HG02938 (cell line): ENCODE data around the gene C2CD4C.
"Not testable (repeated sequence)": the region's sequence is repeated elsewhere in the genome, so short reads cannot be mapped to it uniquely, and the experiment has no call there.

Source experiments
- ATAC-seq: cut with Tn5 transposase; IDR thresholded peaks from one replicate; pipeline ENCODE4 v1.9.1; 2021; ENCODE audit warnings: mild to moderate bottlenecking, moderate library complexity; ENCODE audit not compliant: unreplicated experiment

Gene C2CD4C

DNA sequence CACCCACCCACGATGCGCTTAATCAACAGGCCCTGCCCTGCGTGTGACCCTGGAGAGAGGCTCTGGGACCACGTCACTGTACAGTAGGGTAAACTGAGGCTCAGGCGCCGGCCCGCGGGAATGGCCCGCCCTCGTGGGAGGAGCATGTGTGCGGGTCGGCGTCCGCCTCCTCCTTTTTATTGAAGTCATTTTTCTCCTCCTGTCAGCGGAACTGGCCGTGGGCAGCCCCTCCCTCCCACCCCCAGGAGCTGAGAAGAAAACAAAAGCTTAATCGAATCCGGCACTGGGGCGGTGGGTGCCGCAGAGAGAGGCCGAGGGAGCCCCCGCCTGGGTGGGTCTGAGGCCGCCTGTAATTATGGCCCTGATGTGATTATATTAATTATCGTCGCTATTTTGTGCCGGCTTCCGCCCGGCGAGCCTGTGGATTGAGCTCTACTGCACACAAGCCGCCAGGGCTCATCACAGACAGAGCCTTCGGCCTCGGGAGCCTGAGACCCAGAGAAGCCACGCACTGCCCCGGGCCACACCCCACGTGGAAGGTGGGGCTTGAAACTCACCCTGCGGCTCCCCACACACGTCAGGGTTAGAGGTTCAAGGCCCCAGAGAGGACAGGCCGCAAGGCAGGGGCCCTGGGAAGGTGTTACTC lies 7.0 kb downstream of the C2CD4C start:
- ATAC-seq: no peak

DNA sequence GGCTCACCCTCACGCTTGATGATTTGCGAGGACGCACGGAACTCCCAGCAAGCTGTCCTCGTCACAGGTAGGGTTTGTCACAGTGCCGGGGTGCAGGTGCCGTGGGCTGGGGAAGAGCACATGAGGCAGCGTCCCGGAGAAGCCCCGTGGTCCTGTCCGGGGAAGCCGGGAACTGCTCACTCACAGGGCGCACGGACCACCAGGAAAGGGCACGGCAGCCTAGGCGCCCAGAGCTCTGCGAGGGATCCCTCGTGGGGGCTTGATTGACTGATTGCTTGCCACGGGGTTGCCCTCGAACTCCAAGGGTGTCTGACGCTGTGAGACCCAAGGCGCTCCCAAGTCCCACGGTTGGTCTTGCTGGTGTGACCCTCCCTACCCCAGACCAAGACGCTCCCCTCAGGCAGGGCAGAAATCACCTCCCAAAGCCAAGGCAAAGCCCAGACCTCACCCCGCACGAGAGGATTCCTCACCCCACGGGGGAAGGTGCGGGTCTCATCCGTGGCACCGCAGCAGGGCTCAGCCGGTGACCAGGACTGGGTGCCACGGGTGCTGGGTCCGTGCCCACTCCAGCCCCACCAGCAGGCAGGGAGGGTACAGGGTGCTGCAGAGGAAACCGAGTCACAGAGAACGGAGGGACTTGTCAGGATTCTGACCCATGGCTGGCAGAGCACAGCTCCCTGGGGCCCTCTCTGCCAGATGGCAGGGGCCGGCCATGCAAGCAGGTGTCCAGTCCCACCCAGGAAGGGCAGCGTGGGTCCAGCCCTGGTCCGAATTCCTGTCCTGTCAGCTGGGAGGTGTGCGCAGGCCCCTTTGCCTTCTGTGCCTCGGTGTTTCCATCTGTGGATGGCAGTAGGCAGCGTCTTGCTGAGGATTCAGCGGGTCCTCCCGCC lies 7.7 kb downstream of the C2CD4C start:
- ATAC-seq: no peak

DNA sequence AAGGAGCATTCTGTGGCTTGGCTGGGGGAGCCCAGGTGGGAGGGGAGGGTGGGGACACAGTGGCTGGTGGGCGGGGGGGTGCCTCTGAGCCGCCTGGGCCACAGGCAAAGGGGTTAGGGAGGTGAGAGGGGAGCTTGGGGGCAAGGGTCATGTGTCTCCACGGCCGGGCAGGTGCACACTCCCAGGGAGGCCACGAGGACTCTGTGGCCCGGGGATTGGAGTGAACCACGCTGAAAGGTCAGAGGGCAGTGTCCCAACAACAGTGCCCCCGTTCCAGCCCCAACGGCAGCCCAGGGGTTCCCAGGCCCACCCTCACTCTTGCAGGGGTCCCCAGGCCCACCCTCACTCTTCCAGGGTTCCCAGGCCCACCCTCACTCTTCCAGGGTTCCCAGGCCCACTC lies 9.6 kb downstream of the C2CD4C start:
- no peak for ATAC-seq

DNA sequence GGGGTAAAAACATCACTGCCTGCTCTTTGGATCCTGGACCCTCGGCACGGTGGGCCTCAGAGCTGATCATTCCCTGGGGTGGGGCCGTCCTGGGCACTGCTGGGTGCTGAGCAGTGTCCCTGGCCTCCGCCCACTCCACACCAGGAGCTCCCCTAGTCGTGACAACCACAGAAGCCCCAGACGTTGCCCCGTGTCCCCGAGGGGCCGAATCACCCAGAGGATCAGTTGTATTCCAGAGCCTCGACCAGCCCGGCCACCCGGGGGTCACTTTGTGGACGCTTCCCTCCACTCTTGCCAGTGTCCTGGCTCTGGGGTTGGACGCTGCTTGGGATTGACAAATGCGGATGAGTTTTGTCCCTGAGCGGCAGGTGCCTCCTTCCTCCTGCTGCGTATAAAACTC lies 10.2 kb downstream of the C2CD4C start:
- ATAC-seq: no peak

DNA sequence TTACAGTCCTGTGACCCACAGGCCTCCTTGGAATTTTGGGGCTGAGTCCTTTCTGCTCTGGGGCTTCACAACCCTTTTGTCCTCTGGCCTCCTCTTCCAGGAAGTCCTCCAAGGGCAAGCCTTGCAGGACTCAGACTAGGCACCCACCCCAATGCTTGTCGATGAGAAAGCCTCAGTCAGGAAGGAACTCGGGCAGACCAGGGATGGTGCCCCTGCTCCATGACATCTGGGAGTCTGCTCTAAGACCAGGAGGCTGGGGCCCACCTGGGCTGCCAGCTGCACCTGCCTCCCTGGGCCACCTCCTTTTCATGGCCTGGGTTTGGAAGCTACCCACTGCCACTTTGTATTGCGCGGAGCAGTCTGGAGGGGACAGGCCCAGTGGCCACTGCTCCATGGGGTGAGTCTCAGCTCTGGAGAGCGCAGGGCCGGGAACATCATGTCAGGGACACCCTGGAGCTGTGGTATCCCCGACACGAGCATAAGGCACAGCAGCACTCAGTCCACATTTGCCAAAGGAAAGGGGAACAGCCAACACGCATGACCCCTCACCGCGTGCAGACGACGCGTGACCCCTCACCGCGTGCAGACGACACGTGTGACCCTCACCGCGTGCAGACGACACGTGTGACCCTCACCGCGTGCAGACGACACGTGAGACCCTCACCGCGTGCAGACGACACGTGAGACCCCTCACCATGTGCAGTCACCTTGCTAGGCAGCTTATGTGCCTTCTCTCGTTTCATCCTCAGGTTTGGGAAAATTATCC lies 10.8 kb downstream of the C2CD4C start:
- no peak for ATAC-seq

DNA sequence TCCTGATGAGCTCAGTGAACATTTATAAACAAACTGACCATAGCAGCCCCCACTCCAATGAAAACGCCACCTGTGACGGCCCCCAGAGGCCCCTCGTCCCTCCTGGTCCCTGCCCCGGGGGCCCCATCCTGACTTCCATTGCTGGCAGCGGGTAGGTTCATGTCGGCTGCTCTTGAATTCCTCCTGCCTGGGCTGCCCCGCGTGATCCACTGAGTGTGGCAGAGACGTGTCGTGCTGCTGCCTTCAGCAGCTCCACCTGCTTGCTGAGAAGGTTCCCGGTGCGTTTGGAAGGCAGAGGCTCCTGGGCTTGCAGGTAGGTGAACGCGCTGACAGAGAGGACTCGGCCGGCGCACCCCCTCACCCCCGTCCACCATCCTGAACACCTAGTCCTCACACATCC lies 11.6 kb downstream of the C2CD4C start:
- ATAC-seq: no peak

DNA sequence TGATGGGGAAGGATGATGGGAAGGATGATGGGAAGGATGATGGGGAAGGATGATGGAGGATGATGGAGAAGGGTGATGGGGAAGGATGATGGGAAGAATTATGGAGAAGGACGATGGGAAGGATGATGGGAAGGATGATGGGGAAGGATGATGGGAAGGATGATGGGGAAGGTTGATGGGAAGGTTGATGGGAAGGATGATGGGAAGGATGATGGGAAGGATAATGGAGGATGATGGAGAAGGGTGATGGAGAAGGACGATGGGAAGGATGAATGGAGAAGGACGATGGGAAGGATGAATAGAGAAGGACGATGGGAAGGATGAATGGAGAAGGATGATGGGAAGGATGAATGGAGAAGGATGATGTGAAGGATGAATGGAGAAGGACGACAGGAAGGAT lies 13.5 kb downstream of the C2CD4C start:
- no peak for ATAC-seq

DNA sequence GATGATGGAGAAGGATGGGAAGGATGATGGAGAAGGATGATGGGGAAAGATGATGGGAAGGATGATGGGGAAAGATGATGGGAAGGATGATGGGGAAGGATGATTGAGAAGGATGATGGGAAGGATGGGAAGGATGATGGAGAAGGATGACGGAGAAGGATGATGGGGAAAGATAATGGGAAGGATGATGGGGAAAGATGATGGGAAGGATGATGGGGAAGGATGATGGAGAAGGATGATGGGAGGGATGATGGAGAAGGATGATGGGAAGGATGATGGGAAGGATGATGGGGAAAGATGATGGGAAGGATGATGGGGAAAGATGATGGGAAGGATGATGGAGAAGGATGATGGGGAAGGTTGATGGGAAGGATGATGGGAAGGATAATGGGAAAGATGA lies 14.1 kb downstream of the C2CD4C start:
- not testable (repeated sequence) for ATAC-seq

DNA sequence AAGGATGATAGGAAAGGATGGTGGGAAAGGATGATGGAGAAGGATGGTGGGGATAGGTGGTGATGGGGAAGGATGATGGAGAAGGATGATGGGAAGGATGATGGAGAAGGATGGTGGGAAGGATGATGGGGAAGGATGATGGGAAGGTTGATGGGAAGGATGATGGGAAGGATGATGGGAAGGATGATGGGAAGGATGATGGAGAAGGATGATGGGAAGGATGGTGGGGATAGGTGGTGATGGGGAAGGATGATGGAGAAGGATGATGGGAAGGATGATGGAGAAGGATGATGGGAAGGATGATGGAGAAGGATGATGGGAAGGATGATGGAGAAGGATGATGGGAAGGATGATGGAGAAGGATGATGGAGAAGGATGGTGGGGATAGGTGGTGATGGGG lies 15.4 kb downstream of the C2CD4C start:
- not testable (repeated sequence) for ATAC-seq

DNA sequence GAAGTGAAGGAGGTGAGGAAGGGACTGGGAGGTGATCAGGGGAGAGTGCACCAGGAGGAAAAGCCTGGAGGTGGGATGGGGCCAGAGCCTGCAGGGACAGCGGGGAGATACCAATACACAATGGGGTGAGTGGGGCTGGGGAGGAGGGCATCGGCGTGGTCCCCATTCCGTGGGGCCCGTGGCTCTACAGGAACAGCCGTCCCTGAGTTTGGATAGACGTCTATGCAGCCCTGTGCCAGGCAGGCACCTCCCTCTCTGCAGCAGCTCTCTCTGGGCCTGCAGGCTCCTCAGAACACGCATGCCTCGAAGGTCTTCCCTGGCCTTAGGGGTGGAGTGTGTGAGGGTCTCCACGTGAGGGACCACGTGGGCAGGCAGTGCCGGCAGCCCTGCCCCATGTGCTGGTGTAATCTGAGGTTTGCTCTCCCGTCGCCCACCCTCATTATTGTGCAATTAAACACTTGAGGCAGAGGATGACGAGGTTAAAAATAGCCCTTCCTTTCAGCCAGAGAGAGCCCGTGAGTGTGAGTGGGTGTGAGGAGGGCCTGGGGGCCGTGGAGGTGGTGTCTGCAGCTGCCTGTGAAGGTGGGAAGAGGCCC lies 16.5 kb downstream of the C2CD4C start:
- no peak for ATAC-seq

DNA sequence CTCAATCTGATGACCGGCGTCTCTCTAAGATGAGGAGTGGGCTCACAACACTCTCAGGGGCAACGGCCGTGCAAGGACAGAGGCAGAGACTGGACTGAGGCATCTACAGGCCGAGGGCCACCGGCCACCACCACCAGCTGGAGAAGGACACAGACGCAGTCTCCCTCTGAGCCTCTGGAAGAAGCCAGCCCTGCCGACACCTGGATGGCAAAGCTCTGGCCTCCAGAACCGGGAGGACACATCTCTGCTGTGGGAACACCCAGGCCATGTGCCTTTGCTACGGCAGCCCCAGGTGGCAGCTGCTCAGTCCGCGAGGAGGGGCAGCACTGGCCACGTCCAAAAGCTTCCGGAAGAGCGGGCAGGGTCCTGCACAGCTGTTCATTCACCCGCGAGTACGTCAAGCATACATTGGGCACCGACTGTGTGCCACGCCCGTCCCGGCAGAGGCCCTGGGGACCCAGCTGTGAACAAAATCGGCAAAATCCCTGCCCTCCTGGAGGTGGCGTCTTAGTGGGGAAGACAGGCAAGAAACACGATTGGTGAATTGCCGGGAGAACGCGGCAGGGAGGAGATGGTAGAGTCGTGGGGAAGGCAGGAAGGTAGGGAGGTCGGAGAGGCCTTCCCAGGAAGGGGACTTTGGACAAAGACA lies 17.1 kb downstream of the C2CD4C start:
- ATAC-seq: no peak

DNA sequence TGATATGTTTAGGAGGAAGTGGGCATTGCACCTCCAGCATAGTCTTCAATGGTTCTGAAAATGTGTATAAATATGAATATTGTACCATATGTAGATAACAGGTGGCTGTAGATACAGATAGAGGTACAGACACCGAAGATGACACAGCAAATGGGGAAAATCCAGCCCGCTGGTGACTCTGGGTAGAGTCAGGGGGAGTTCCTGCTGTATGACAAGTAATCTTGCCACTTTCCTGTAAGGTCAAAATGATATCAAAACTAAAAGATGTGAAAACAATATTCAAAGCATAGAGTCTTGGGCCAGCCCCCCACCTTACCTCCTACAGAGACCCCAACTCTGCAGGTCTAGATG lies 17.8 kb downstream of the C2CD4C start:
- ATAC-seq: no peak

DNA sequence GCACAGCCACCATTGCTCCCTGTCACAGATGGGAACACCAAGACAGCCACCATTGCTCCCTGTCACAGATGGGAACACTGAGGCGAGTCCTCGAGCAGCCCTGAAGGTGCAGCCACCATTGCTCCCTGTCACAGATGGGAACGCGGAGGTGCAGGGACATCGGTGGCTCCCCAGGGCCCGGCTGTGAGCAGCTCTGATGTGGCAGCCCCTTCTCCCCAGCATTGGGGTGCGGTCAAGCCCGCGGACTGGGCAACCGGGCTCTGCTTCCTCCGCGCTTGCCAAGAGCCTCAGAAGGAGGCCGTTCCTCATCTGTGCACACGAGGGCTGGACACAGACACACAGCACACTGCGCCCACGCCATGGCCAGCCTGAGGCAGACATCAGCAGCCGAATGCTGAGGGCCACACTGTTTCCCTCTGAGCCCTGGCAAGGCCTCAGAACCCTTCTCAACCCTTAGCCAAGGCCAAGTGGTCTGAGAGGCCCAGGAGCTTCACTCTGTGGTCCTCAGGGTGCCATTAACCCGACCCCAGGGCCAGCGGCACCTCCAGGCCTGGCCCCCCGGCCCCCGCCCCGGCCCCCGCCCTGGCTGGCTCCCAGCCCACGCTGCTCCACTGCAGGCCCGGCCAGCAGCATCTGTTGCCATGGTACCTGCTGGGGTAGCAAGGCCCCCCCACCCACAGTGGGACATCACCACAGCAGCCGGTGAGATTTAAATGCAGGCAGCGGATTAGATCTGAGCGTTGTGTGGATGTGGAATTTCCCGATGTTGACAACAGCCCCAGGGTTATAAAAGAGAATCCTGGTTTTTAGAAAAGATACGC lies 18.4 kb downstream of the C2CD4C start:
- no peak for ATAC-seq

DNA sequence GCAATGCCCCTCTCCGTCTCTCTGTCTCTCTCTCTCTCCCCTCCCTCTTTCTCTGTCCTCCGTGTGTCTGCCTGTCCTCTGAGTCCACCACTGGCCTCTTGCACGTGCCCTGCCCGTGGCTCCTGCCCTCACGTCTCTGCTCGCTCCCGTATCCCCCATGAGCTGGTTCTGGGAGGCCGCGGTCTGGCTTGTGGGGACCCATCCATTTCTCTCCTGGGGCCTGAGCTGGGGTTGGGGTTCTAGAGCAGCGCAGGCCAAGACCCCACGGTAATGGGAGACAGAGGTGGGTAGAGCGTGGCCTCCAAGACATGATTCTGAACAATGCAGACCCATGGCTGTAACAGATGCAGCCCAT lies 19.0 kb downstream of the C2CD4C start:
- no peak for ATAC-seq

DNA sequence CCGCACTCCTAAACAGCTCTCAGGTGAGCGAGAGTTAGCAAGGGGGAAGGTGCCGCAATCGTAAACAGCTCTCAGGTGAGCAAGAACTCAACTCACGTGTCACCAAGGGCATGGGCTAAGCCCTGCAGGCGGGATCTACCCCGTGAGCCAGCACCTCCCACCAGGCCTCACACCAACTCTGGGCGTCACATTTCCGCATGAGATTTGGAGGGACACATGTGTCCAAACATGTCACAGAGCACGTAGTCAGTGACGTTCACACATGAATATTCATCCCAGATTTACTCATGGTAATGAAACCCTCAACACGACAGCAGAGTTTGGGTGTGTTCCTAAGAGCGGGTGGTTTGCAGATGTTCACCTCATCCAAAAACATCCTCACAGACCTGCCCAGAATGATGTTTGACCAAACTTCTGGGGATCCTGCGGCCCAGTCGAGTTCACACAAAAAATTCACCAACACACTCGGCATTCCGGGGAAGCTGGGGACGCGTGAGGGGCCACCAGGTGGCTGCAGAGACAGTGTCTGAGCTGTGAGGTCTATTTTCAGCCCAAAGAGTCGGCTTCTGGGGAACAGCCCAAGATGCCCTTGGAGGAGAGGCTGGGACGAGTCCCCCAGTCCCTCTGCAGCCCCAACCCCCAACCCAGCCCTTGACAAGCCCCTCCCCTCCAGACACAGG lies 19.6 kb downstream of the C2CD4C start:
- no peak for ATAC-seq

DNA sequence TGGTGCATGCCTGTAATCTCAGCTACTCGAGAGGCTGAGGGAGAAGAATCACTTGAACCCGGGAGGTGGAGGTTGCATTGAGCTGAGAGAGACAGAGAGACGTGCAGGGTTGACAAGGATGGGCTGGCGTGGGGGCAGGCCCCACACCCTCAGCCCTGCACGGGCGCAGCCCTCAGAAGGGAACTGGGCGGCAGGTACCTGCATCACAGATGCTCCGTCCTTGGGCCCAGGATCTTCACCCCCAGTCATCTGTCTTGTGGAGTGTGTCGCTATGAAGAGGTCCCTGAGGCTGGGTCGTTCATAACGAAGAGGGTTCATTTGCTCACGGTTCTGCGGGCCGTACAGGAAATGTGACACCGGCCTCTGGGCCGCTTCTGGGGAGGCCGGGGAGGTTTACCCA lies 20.3 kb downstream of the C2CD4C start:
- no peak for ATAC-seq

DNA sequence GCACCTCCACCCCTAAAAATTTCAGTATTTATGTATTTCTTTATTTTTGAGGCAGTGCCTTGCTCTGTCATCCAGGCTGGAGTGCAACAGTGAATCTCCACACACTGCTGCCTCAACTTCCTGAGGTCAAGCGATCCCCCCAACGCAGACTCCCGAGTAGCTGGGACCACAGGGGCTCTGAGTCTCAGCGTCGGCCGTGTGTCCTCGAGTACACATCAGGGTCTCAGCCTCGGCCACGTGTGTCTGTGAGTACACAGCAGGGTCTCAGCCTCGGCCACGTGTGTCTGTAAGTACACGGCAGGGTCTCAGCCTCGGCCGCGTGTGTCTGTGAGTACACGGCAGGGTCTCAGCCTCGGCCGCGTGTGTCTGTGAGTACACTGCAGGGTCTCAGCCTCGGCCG lies 21.2 kb downstream of the C2CD4C start:
- ATAC-seq: no peak

DNA sequence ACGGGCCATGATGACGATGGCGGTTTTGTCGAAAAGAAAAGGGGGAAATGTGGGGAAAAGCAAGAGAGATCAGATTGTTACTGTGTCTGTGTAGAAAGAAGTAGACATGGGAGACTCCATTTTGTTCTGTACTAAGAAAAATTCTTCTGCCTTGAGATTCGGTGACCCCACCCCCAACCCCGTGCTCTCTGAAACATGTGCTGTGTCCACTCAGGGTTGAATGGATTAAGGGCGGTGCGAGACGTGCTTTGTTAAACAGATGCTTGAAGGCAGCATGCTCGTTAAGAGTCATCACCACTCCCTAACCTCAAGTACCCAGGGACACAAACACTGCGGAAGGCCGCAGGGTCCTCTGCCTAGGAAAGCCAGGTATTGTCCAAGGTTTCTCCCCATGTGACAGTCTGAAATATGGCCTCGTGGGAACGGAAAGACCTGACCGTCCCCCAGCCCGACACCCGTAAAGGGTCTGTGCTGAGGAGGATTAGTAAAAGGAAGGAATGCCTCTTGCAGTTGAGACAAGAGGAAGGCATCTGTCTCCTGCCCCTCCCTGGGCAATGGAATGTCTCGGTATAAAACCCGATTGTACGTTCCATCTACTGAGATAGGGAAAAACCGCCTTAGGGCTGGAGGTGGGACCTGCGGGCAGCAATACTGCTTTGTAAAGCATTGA lies 22.2 kb downstream of the C2CD4C start:
- not testable (repeated sequence) for ATAC-seq

DNA sequence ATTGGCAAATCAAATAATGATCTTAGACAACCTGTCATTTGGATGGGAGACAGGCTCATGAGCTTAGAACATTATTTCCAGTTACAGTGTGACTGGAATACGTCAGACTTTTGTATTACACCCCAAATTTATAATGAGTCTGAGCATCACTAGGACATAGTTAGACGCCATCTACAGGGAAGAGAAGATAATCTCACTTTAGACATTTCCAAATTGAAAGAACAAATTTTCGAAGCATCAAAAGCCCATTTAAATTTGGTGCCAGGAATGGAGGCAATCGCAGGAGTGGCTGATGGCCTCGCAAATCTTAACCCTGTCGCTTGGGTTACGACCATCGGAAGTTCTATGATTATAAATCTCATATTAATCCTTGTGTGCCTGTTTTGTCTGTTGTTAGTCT lies 22.8 kb downstream of the C2CD4C start:
- not testable (repeated sequence) for ATAC-seq
